ENCODE results near the gene ABCC6. TPM values are rescaled to one million over a fixed set of nuclear protein-coding genes. Genes with fewer than 3 reads are reported as not detected.

The ABCC6 gene
- total RNA-seq, 4 donors from 2014 or later = 0.23 to 4.8 (median 0.73) TPM

- in situ Hi-C loops (cut with MboI; ENCODE audit: low sequenced_read_pairs in 4 of 4) (no loop called here), intact Hi-C loops (cut with DNase I; ENCODE audit: low total_unique reads) (no loop called here)
- DNase-seq = no peak
- no peak overlapping the region for H3K4me3 ChIP-seq
- H3K36me3 ChIP-seq = peaks cover 0 to 43% of the 10 kb centered on the region in 2 donors
- no peaks in the 10 kb centered on the region for H3K27me3 ChIP-seq
- no peak overlapping the region for H3K27ac ChIP-seq
- no peaks in the 10 kb centered on the region for H3K9me3 ChIP-seq
- H3K4me1 ChIP-seq = peaks cover 0 to 6% of the 10 kb centered on the region in 2 donors
- no peak for ATAC-seq
- TF ChIP-seq POLR2A (IDR thresholded peaks at IDR 0.05) = no peak
Observed at GRCh38 chr16:16143038-16143763, 80.1 kb downstream of the ABCC6 start.

- no peak overlapping the region for H3K4me3 ChIP-seq
- in situ Hi-C loops (cut with MboI; ENCODE audit: low sequenced_read_pairs in 4 of 4) = no loop called here
- H3K9me3 ChIP-seq = no peaks in the 10 kb centered on the region
- H3K27ac ChIP-seq = no peak overlapping the region
- peaks cover 0 to 6% of the 10 kb centered on the region in 2 donors for H3K4me1 ChIP-seq
- no peak for DNase-seq
- TF ChIP-seq POLR2A (IDR thresholded peaks at IDR 0.05) (no peak), CTCF (IDR thresholded peaks at IDR 0.05 in 4 of 5, conservative IDR thresholded peaks at IDR 0.05 in 1 of 5) (no peak)
- H3K36me3 ChIP-seq = peaks cover 0 to 56% of the 10 kb centered on the region in 2 donors
- intact Hi-C loops (cut with DNase I; ENCODE audit: low total_unique reads) = no loop called here
- no peaks in the 10 kb centered on the region for H3K27me3 ChIP-seq
- ATAC-seq = no peak
Observed at GRCh38 chr16:16141784-16142396, 81.4 kb downstream of the ABCC6 start.

GRCh38 chr16:16141141-16141540 lies 82.2 kb downstream of the ABCC6 start:
- ATAC-seq (no peak), DNase-seq (no peak)
- Histone ChIP-seq H3K27me3 (no peaks in the 10 kb centered on the region), H3K4me1 (peaks cover 0 to 6% of the 10 kb centered on the region in 2 donors), H3K9me3 (no peaks in the 10 kb centered on the region), H3K36me3 (peaks cover 0 to 63% of the 10 kb centered on the region in 2 donors), H3K27ac (no peak overlapping the region), H3K4me3 (no peak overlapping the region)
- TF ChIP-seq POLR2A (IDR thresholded peaks at IDR 0.05) (no peak), CTCF (IDR thresholded peaks at IDR 0.05 in 4 of 5, conservative IDR thresholded peaks at IDR 0.05 in 1 of 5) (no peak)
- intact Hi-C loops (cut with DNase I; ENCODE audit: low total_unique reads) (no loop called here), in situ Hi-C loops (cut with MboI; ENCODE audit: low sequenced_read_pairs in 4 of 4) (no loop called here)

- Histone ChIP-seq H3K4me3 (no peak overlapping the region), H3K36me3 (peaks cover 0 to 69% of the 10 kb centered on the region in 2 donors), H3K27me3 (no peaks in the 10 kb centered on the region), H3K27ac (no peak overlapping the region), H3K4me1 (peaks cover 0 to 6% of the 10 kb centered on the region in 2 donors), H3K9me3 (no peaks in the 10 kb centered on the region)
- TF ChIP-seq CTCF (IDR thresholded peaks at IDR 0.05 in 4 of 5, conservative IDR thresholded peaks at IDR 0.05 in 1 of 5) (no peak), POLR2A (IDR thresholded peaks at IDR 0.05) (no peak)
- ATAC-seq (no peak), DNase-seq (no peak)
- intact Hi-C loops (cut with DNase I; ENCODE audit: low total_unique reads) (no loop called here), in situ Hi-C loops (cut with MboI; ENCODE audit: low sequenced_read_pairs in 4 of 4) (no loop called here)
Observed at GRCh38 chr16:16140537-16140936, 82.8 kb downstream of the ABCC6 start.

GRCh38 chr16:16139806-16140205 lies 83.5 kb downstream of the ABCC6 start:
- Histone ChIP-seq H3K4me3 (no peak overlapping the region), H3K9me3 (no peaks in the 10 kb centered on the region), H3K27me3 (no peaks in the 10 kb centered on the region), H3K36me3 (peaks cover 0 to 77% of the 10 kb centered on the region in 2 donors), H3K4me1 (peaks cover 0 to 6% of the 10 kb centered on the region in 2 donors), H3K27ac (no peak overlapping the region)
- in situ Hi-C loops (cut with MboI; ENCODE audit: low sequenced_read_pairs in 4 of 4) = no loop called here
- TF ChIP-seq CTCF (IDR thresholded peaks at IDR 0.05 in 4 of 5, conservative IDR thresholded peaks at IDR 0.05 in 1 of 5) = no peak
- no peak for TF ChIP-seq POLR2A (IDR thresholded peaks at IDR 0.05)
- intact Hi-C loops (cut with DNase I; ENCODE audit: low total_unique reads) = no loop called here
- no peak for DNase-seq
- ATAC-seq = no peak
